ENCODE data around the gene FAM25A.
"Not testable (repeated sequence)": the region's sequence is repeated elsewhere in the genome, so short reads cannot be mapped to it uniquely, and the experiment has no call there.

The FAM25A gene

GRCh38 chr10:87020056-87020455 is at the start of gene FAM25A:
TSS of gene FAM25A (plus strand) at chr10:87020294. CDS start at chr10:87020325, 31 bp downstream.
- DNase-seq = not testable (repeated sequence)

- DNase-seq = no peak
These were observed 49.2 kb upstream of the FAM25A start for GRCh38 chr10:86970982-86971231.

- DNase-seq = no peak
These were observed 48.7 kb upstream of the FAM25A start for GRCh38 chr10:86971232-86971991.

- no peak for DNase-seq
These were observed 47.3 kb upstream of the FAM25A start for GRCh38 chr10:86972613-86973380.

GRCh38 chr10:86974484-86974883 is 45.6 kb upstream of the FAM25A start:
- DNase-seq = no peak

- no peak for DNase-seq
These were observed 43.6 kb upstream of the FAM25A start for GRCh38 chr10:86976362-86977056.

GRCh38 chr10:86978457-86978856 is 41.6 kb upstream of the FAM25A start:
- DNase-seq = not testable (repeated sequence)

GRCh38 chr10:86979296-86979818 is 40.7 kb upstream of the FAM25A start:
- no peak for DNase-seq

- no peak for DNase-seq
These were observed 40.1 kb upstream of the FAM25A start for GRCh38 chr10:86979977-86980448.

GRCh38 chr10:86981020-86981419 is 39.1 kb upstream of the FAM25A start:
- DNase-seq = not testable (repeated sequence)

GRCh38 chr10:86981716-86982115 is 38.4 kb upstream of the FAM25A start:
- no peak for DNase-seq

- not testable (repeated sequence) for DNase-seq
These were observed 35.6 kb upstream of the FAM25A start for GRCh38 chr10:86984498-86984897.

GRCh38 chr10:86988520-86988919 is 31.6 kb upstream of the FAM25A start:
- DNase-seq = no peak

- DNase-seq = not testable (repeated sequence)
These were observed 28.7 kb upstream of the FAM25A start for GRCh38 chr10:86991362-86991761.

GRCh38 chr10:86992456-86992855 is 27.6 kb upstream of the FAM25A start:
- DNase-seq = no peak

GRCh38 chr10:86992929-86993328 is 27.2 kb upstream of the FAM25A start:
- no peak for DNase-seq

- DNase-seq = not testable (repeated sequence)
These were observed 20.2 kb upstream of the FAM25A start for GRCh38 chr10:86999802-87000403.

GRCh38 chr10:87000491-87000890 is 19.6 kb upstream of the FAM25A start:
- no peak for DNase-seq

GRCh38 chr10:87007124-87007523 is 13.0 kb upstream of the FAM25A start:
- DNase-seq = not testable (repeated sequence)

- DNase-seq = not testable (repeated sequence)
These were observed 12.4 kb upstream of the FAM25A start for GRCh38 chr10:87007674-87008073.

- DNase-seq = not testable (repeated sequence)
These were observed 11.8 kb upstream of the FAM25A start for GRCh38 chr10:87008303-87008702.

GRCh38 chr10:87009134-87009696 is 10.9 kb upstream of the FAM25A start:
- not testable (repeated sequence) for DNase-seq

- not testable (repeated sequence) for DNase-seq
These were observed 6.6 kb upstream of the FAM25A start for GRCh38 chr10:87013528-87013927.
